Spleen (tissue), 11 donors: ENCODE data around the gene PLSCR4. TPM values are rescaled to one million over a fixed set of nuclear protein-coding genes. Genes with fewer than 3 reads are reported as not detected.

ENCODE experiments used
- DNase-seq: peaks from one replicate; pipeline ENCODE4 v3.0.0-alpha.2; 2020
- H3K27ac ChIP-seq, 8 donors: fragments of 200-600 bp; sonication (generic) in 7 of 8; 1 replicate in 4 of 8; 2 replicates in 4 of 8; pipeline versions ENCODE4 v1.5.0 to v1.8.0; 2016 to 2021; ENCODE audit warnings: inconsistent platforms in 4 of 8, mild to moderate bottlenecking in 4 of 8, moderate library complexity in 1 of 8
- H3K27me3 ChIP-seq, 7 donors: fragments of 200-600 bp; sonication (generic) in 6 of 7; replicated peaks in 1 of 7; 1 replicate in 4 of 7; 2 replicates in 3 of 7; pipeline versions ENCODE4 v1.5.0 to v1.8.0; 2016 to 2021; ENCODE audit warnings: inconsistent platforms in 3 of 7, mild to moderate bottlenecking in 1 of 7
- H3K36me3 ChIP-seq, 6 donors: fragments of 200-600 bp; sonication (generic) in 5 of 6; 1 replicate in 4 of 6; 2 replicates in 2 of 6; pipeline versions ENCODE4 v1.5.0 to v1.8.0; 2016 to 2021; ENCODE audit warnings: inconsistent platforms in 2 of 6
- H3K4me1 ChIP-seq, 6 donors: fragments of 200-600 bp; sonication (generic) in 5 of 6; 1 replicate in 3 of 6; 2 replicates in 3 of 6; pipeline versions ENCODE4 v1.5.0 to v1.8.0; 2016 to 2021; ENCODE audit warnings: inconsistent platforms in 3 of 6
- H3K4me3 ChIP-seq, 8 donors: fragments of 200-600 bp; sonication (generic) in 7 of 8; 1 replicate in 4 of 8; 2 replicates in 4 of 8; pipeline versions ENCODE4 v1.5.0 to v1.8.0; 2016 to 2021; ENCODE audit warnings: inconsistent platforms in 4 of 8, mild to moderate bottlenecking in 4 of 8, moderate library complexity in 2 of 8
- H3K9me3 ChIP-seq, 8 donors: fragments of 200-600 bp; sonication (generic) in 7 of 8; 1 replicate in 4 of 8; 2 replicates in 4 of 8; pipeline versions ENCODE4 v1.5.0 to v1.8.0; 2016 to 2021; ENCODE audit warnings: inconsistent platforms in 4 of 8
- POLR2A ChIP-seq, 3 donors: fragments of 450-650 bp; IDR thresholded peaks; one replicate each; pipeline ENCODE4 v1.5.1; 2017; ENCODE audit warnings: antibody characterized with exemption in 3 of 3, mild to moderate bottlenecking in 1 of 3
- POLR2AphosphoS5 ChIP-seq, 3 donors: sonication (generic); formaldehyde crosslinking; IDR thresholded peaks; one replicate each; pipeline ENCODE4 v1.5.1; 2017; ENCODE audit warnings: antibody characterized with exemption in 3 of 3
- WGBS, 5 donors: extraction: QIAGEN DNeasy Blood & Tissue Kit in 3 of 5; methylation state at CpG; one replicate each; pipeline versions ENCODE4 v1.1.5 to v1.1.7; 2013 to 2018; 5-methylcytosine and 5-hydroxymethylcytosine counted together
- intact Hi-C: fragments of 100-400 bp; cut with DNase I; formaldehyde crosslinking; loops from one replicate; pipeline ENCODE4 v1.15.0; 2023; ENCODE audit warnings: low total_unique reads
- polyA plus RNA-seq, 3 donors: library from polyadenylated mRNA; stranded (reverse); fragments of 200-250 nt; gene quantifications; one replicate each; pipeline ENCODE4 v1.2.1, GENCODE V29; 2013
- total RNA-seq, 7 donors: library from RNA; depleted of rRNA in 3 of 7; stranded (reverse); fragments of >200 nt in 3 of 7; fragmentation: NEBNext Ultra II Directional in 4 of 7; extraction: Animal tissue kit (Norgen Biotek cat#: 25700) in 4 of 7; gene quantifications; one replicate each; pipeline versions ENCODE4 v1.1.0 to v1.2.1, GENCODE V29; 2016 to 2021
- TF ChIP-seq, protein P1 (sequence below), 11 experiments: fragments of 200-600 bp in 7 of 11; fragments of 450-650 bp in 4 of 11; sonication (generic) in 4 of 11; IDR thresholded peaks in 8 of 11; conservative IDR thresholded peaks in 3 of 11; 1 replicate in 7 of 11; 2 replicates in 4 of 11; pipeline versions ENCODE4 v1.4.0 to v1.8.0; 2016 to 2021; ENCODE audit warnings: antibody characterized with exemption in 11 of 11, inconsistent platforms in 4 of 11, mild to moderate bottlenecking in 1 of 11
- donor health status: healthy with polysubstance abuse.
- donor health status: DM: no; HTN: no; CAD: no; lungs with moderate emphysema.
- donor health status: DM: no; HTN: no; CAD: no.
- donor health status: Bipolar disorder and iron deficiency.
- donor health status: healthy.
- donor health status: DM: no; HTN: no; CAD: no.
- donor health status: DM: yes; HTN: yes; CAD: no.

PLSCR4 gene
- total and polyA plus RNA-seq, 10 donors, result 4.7 to 77.5 (median 36.0) TPM

DNA sequence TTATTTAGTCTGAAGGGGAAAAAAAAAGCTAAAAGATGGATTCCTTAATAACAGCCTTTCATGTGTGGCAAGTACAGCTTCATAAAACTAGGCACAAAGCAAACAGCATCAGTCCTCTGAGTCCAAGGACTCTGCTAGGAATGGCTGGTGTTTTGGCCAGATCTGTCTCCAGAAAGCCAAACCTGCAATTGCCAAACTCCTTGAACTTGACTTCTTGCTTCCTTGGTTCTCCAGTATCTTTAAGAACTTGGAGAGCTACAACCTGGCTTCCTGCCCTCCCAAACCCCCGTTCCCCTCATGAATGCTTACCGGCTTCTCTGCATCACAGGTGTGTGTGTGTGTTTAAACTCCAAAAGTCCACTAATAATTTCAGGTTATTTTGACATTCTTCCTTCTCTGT, 88.3 kb downstream of the PLSCR4 start:
- peaks cover 0 to 49% (median 12%) of the 10 kb centered on the region in 7 donors for H3K27me3 ChIP-seq
- intact Hi-C loops, result no loop called here
- TF ChIP-seq, protein P1, sequence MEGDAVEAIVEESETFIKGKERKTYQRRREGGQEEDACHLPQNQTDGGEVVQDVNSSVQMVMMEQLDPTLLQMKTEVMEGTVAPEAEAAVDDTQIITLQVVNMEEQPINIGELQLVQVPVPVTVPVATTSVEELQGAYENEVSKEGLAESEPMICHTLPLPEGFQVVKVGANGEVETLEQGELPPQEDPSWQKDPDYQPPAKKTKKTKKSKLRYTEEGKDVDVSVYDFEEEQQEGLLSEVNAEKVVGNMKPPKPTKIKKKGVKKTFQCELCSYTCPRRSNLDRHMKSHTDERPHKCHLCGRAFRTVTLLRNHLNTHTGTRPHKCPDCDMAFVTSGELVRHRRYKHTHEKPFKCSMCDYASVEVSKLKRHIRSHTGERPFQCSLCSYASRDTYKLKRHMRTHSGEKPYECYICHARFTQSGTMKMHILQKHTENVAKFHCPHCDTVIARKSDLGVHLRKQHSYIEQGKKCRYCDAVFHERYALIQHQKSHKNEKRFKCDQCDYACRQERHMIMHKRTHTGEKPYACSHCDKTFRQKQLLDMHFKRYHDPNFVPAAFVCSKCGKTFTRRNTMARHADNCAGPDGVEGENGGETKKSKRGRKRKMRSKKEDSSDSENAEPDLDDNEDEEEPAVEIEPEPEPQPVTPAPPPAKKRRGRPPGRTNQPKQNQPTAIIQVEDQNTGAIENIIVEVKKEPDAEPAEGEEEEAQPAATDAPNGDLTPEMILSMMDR (IDR thresholded peaks at IDR 0.05 in 8 of 11, conservative IDR thresholded peaks at IDR 0.05 in 3 of 11), result no peak
- TF ChIP-seq POLR2A (IDR thresholded peaks at IDR 0.05) (no peak), POLR2AphosphoS5 (IDR thresholded peaks at IDR 0.05) (no peak)
- no peaks in the 10 kb centered on the region for H3K36me3 ChIP-seq
- H3K9me3 ChIP-seq, result no peaks in the 10 kb centered on the region
- DNase-seq, result no peak
- H3K27ac ChIP-seq, result peak overlapping the region in 5 of 8 donors; percentile 81 to 94 (median 90)
- H3K4me3 ChIP-seq, result no peak overlapping the region
- 88 to 97% (median 93%) methylated on average over 2 of the region's 2 CpGs for WGBS, 5 donors
- H3K4me1 ChIP-seq, result peaks cover 2 to 47% (median 24%) of the 10 kb centered on the region in 6 donors

DNA sequence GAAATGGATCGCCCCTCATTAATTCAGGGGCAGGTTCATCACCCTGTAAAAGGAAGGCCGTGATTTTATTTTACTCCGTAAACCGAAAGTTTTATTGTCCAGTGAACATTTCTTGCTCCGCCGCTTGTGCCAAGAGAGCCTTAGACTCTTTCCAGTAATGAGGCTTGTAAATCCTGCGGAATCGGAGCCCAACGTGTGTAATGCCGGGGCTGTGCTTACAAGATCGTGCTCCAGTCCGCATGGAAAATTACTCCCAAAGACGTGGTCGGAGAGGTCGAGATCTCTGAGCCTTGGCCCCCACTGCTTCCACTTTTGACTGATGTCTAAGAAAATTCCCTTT, 89.3 kb downstream of the PLSCR4 start:
- no peaks in the 10 kb centered on the region for H3K36me3 ChIP-seq
- TF ChIP-seq POLR2AphosphoS5 (IDR thresholded peaks at IDR 0.05), result no peak
- TF ChIP-seq, protein P1 (IDR thresholded peaks at IDR 0.05 in 8 of 11, conservative IDR thresholded peaks at IDR 0.05 in 3 of 11), result no peak
- no peak for TF ChIP-seq POLR2A (IDR thresholded peaks at IDR 0.05)
- no peaks in the 10 kb centered on the region for H3K9me3 ChIP-seq
- H3K27me3 ChIP-seq, result peaks cover 0 to 49% (median 12%) of the 10 kb centered on the region in 7 donors
- H3K27ac ChIP-seq, result peak overlapping the region; percentile 81 to 94 (median 90)
- 12 to 21% (median 16%) methylated on average over 15 of the region's 15 CpGs for WGBS, 5 donors
- no peak for DNase-seq
- H3K4me1 ChIP-seq, result peaks cover 2 to 56% (median 24%) of the 10 kb centered on the region in 6 donors
- H3K4me3 ChIP-seq, result peak overlapping the region; percentile 47 to 84 (median 60)
- intact Hi-C loops, result no loop called here

DNA sequence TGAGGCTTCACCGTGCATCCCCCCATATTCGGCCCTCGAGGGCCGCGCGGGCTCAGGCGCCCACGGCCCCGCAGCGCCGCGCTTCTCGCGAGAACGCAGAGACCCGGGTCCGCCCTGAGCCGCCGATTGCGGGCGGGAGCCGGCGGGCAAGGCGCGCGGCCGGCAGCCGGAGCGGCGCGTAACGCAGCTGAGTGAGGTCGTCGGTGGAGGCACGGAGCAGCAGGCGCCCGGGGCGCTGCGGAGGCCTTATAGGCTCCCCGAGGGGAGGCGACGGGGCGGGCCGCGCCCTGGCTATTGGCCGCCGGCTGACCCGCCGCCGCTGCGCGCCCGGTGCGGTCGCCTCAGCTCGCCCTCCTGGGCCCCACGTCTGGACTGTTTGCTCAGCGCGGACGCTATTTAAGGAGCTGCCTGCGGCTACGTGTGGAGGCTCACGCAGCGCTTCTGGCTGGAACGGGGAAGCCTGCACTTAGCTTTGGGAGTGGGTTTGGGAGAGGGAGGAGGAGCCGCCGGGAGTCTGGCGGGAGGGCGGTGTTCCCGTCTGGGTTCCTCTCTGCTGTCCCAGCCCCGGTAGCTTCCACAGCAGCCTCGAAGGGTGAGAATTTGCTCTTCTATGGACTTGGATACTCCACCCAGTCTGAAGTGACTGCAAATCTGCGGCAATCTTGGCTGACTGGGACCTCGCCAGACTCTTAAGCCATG, 89.8 kb downstream of the PLSCR4 start, which contains the start of gene PLOD2:
TSS of gene PLOD2 (minus strand) at position 221 of the 699 bp plus-strand sequence. CDS start at position 26, 195 bp downstream.
- H3K36me3 ChIP-seq, result no peaks in the 10 kb centered on the region
- peaks cover 5 to 59% (median 26%) of the 10 kb centered on the region in 6 donors for H3K4me1 ChIP-seq
- 0 to 2% (median 1%) methylated on average over 31 to 74 of the region's 74 CpGs for WGBS, 5 donors
- intact Hi-C loops, result no loop called here
- H3K27ac ChIP-seq, result peak within 1 kb of the TSS; percentile 81 to 94 (median 90)
- peak within 1 kb of the TSS; percentile 47 to 84 (median 60) for H3K4me3 ChIP-seq
- no peaks in the 10 kb centered on the region for H3K9me3 ChIP-seq
- H3K27me3 ChIP-seq, result peaks cover 0 to 49% (median 12%) of the 10 kb centered on the region in 7 donors
- TF ChIP-seq POLR2AphosphoS5 (IDR thresholded peaks at IDR 0.05) (peak; percentile 70 to 87 (median 80)), POLR2A (IDR thresholded peaks at IDR 0.05) (peak in 1 of 3 donors; percentile 47)
- TF ChIP-seq, protein P1 (IDR thresholded peaks at IDR 0.05 in 8 of 11, conservative IDR thresholded peaks at IDR 0.05 in 3 of 11), result no peak
- DNase-seq, result peak; percentile 79

DNA sequence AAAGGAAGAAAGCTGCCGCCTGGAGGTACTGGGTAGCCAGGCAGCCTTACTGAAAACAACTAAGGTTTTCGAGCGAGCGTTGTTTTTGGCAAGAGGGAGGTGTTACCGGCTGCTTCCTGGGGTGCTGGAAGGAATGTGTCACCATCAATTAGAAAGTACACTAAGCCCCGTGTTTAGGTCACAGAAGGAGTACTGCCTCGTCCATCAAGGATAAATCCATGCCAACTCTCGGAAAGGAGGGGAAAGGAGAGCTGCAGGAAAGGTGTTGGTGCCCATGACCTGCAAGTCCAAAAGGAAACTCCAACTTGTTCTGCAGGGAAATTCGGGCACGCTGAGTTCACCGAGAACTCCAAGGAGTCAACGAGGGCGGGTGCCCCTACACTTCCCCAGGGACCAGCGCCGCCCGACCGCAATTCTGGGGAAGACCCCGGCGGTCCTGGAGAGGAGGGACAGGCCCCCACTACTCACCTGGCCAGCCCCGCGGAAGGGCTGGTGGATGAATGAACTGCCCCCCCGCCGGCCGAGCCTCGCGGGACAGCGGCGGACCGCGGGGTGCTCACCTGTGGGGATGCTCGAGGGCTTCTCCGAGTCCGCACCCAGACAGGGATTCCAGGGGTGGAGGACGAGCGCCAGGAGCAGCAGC, 90.5 kb downstream of the PLSCR4 start:
- H3K27me3 ChIP-seq, result peaks cover 0 to 49% (median 12%) of the 10 kb centered on the region in 7 donors
- TF ChIP-seq, protein P1 (IDR thresholded peaks at IDR 0.05 in 8 of 11, conservative IDR thresholded peaks at IDR 0.05 in 3 of 11), result peak in 6 of 11 experiments; percentile 14 to 47 (median 30)
- TF ChIP-seq POLR2AphosphoS5 (IDR thresholded peaks at IDR 0.05) (peak in 1 of 3 donors; percentile 55), POLR2A (IDR thresholded peaks at IDR 0.05) (peak in 1 of 3 donors; percentile 4)
- intact Hi-C loops, result no loop called here
- peak overlapping the region; percentile 81 to 94 (median 90) for H3K27ac ChIP-seq
- peaks cover 5 to 59% (median 26%) of the 10 kb centered on the region in 6 donors for H3K4me1 ChIP-seq
- WGBS, 5 donors, result 0 to 1% (median 1%) methylated on average over 25 to 35 of the region's 35 CpGs
- no peak for DNase-seq
- H3K4me3 ChIP-seq, result peak overlapping the region; percentile 47 to 84 (median 60)
- H3K9me3 ChIP-seq, result no peaks in the 10 kb centered on the region
- H3K36me3 ChIP-seq, result no peaks in the 10 kb centered on the region
